T-helper 1 cell (primary cell): Measurements from ENCODE around the gene ZDHHC20.
"Not testable (repeated sequence)": the region's sequence is repeated elsewhere in the genome, so short reads cannot be mapped to it uniquely, and the experiment has no call there.

Experiments used
- DNase-seq, 5 donors: peaks; one replicate each; pipeline ENCODE4 v3.0.0-alpha.2; 2012 to 2020

The ZDHHC20 gene

GRCh38 chr13:21435231-21435630 is 23.9 kb downstream of the ZDHHC20 start:
- no peak for DNase-seq

DNA sequence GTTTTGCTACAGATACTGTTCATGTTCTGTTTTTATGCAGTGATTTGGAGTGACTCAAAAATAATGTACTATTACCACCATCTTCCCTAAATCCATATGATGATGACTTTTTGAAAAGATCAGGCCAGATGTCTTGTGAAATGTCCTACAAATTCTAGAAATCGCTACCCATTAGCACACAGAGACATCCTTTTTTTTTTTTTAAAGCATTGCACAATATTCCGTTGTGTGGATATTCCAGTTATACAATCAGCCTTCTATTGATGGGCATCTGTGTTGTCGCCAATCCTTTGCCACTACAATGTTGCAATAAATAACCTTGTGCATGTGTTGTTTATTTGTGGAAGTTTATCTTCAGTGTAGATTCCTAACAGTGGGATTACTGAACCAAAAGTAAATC is 24.5 kb downstream of the ZDHHC20 start:
- DNase-seq, result no peak

- no peak for DNase-seq
Measured at GRCh38 chr13:21429211-21429610, 29.9 kb downstream of the ZDHHC20 start.

- DNase-seq, result no peak
Measured at GRCh38 chr13:21427741-21428140, 31.4 kb downstream of the ZDHHC20 start.

GRCh38 chr13:21426238-21426637 is 32.9 kb downstream of the ZDHHC20 start:
- DNase-seq, result peak in 1 of 5 donors; percentile 4

DNA sequence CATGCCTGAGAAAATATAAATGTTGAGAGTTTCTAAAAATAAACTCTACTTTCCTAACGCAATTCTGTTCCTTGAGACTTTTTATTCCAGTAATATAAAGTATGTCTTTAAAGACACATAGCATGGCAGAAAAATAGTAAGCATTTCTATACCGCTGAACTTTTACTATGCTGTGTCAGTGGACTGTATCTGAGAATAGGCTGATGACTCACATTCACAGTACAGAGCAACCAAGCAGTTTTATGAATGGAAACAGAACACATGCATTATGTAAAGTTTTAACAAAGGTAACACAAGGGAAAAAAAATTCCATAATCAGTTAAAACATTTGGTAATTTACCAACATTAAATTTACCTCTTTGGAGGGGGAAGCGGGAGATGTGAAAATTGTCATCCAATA is 38.4 kb downstream of the ZDHHC20 start:
- no peak for DNase-seq

- no peak for DNase-seq
Measured at GRCh38 chr13:21413013-21413412, 46.1 kb downstream of the ZDHHC20 start.

GRCh38 chr13:21410453-21410852 is 48.6 kb downstream of the ZDHHC20 start:
- DNase-seq, result not testable (repeated sequence)

DNA sequence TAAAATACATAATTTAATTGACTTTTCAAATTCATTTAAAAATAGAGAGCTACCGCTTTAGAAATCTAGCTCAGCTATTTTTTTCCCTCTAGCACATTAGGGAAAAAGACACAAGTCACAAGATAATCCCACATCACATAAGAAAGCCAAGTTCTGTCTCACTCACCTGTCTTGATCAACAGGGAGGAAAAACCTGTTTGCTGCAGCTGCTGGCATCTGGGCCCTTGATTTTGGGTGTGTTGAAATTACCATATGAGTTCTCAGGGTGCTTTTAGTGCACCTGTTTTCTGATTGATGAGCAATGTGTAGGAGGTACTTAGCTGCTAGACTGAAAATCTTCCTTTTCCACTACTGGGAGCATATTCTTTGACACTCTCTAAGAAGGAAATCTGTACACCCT is 53.8 kb downstream of the ZDHHC20 start:
- no peak for DNase-seq

GRCh38 chr13:21402586-21403307 is 56.4 kb downstream of the ZDHHC20 start:
- DNase-seq, result no peak

DNA sequence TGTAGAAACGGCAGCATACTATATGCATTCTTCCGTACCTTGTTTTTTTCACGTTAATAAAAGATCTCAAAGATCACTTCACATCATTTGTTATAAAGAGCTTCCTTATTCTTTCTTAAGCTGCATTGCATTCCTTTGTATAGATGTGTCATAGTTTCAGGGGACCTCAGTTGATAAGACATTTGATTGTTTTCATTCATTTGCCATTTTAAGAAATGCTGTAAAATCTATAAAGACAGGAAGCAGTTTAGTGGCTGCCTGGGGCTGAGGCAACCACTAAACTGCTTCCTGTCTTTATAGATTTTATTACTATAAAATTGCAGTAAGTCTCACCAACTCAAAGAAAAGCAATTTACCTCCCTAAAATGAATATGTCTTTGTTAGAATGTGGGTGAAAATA is 59.4 kb downstream of the ZDHHC20 start:
- peak in 1 of 5 donors; percentile 37 for DNase-seq

- DNase-seq, result peak in 2 of 5 donors; percentile 18 to 27
Measured at GRCh38 chr13:21395953-21396352, 63.1 kb downstream of the ZDHHC20 start.

DNA sequence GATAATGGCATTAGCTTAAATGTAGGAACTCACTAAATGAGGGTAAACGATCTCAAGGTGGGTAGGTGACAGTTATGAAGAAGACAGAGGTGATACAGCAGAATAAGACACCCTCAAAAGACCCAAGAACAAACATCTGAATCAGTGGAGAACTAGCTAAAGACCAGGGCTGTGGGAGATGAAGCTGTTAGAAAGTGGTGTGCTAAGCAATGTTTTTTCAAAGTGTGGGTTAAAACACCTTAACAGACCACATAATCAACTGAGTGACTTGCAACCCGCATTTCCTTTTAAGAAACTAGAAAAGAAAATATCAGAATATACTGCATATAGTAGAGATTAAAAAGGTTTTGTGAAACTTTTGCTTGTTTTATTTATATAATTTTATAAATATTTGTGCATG is 70.0 kb downstream of the ZDHHC20 start:
- DNase-seq, result no peak

GRCh38 chr13:21385710-21386109 is 73.4 kb downstream of the ZDHHC20 start:
- no peak for DNase-seq

DNA sequence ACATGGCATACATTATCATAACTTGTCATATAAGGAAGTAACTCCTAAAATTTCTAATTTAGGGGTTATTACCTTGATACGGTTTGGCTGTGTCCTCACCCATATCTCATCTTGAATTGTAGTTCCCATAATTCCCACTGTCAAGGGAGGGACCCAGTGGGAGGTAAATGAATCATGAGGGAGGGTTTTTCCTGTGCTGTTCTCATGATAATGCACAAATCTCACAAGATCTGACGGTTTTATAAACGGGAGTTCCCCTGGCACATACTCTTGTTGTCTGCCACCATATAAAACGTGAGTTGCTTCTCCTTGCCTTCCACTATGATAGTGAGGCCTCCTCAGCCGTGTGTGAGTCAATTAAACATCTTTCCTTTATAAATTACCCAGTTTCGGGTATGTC is 76.0 kb downstream of the ZDHHC20 start:
- no peak for DNase-seq

GRCh38 chr13:21376998-21377985 is 81.8 kb downstream of the ZDHHC20 start:
- DNase-seq, result not testable (repeated sequence)

GRCh38 chr13:21372530-21372929 is 86.6 kb downstream of the ZDHHC20 start:
- no peak for DNase-seq

DNA sequence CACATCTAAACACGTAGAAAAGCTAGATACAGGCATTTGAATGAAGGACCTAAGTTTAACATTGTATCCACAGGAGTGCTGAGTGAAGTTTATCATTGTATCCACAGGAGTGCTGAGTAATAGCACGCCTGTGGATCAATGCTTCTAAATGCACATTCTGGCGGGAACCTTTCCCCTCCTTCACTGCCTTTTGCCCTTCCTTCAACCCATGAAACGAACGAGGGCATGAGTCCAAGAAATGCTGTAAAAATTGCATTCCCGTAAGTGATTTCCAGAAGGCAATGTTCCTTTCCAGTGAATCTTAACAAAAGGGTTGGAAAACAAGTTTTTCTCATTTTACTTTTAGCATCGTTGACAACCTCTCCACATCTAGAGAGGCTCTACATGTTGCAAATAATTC is 88.1 kb downstream of the ZDHHC20 start:
- DNase-seq, result no peak

DNA sequence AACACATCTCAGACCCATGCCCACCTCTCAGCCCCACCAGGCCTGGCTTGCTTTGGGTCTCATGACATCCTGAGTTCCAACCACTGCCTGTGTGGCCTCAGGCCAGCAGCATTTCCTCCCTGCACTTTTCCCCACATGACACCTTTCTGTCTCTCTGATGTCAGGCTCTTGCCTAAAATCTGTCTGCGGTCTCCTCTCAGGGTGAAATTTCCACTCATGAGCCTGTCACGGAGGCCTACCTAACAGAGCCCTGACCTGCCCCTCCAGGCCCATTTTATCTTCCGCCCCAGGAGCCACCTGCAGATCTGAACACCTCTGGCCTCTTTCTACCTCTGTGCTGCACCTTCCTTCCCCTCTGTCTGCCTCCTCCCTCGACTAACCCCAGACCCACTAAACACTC is 93.5 kb downstream of the ZDHHC20 start:
- peak in 1 of 5 donors; percentile 11 for DNase-seq

GRCh38 chr13:21364916-21365315 is 94.2 kb downstream of the ZDHHC20 start:
- no peak for DNase-seq

GRCh38 chr13:21364357-21364756 is 94.7 kb downstream of the ZDHHC20 start:
- no peak for DNase-seq

GRCh38 chr13:21362741-21363140 is 96.4 kb downstream of the ZDHHC20 start:
- no peak for DNase-seq

- no peak for DNase-seq
Measured at GRCh38 chr13:21361706-21362105, 97.4 kb downstream of the ZDHHC20 start.

- DNase-seq, result no peak
Measured at GRCh38 chr13:21361123-21361522, 98.0 kb downstream of the ZDHHC20 start.
